Bronchial epithelial cell (primary cell): ENCODE data around the gene FRMD4A. TPM values are rescaled to one million over a fixed set of nuclear protein-coding genes. Genes with fewer than 3 reads are reported as not detected.
A peak's percentile ranks its signal among the peaks of the same experiment; 100 is the strongest.
"Not testable (repeated sequence)": the region's sequence is repeated elsewhere in the genome, so short reads cannot be mapped to it uniquely, and the experiment has no call there.

Experiments
- DNase-seq: peaks from one replicate; pipeline ENCODE4 v3.0.0-alpha.2; 2010; ENCODE audit warnings: low read depth
- FAIRE-seq: peaks from 2 replicates; lab custom pipeline; 2011; peaks lifted over from hg19 to GRCh38; lab: Jason Lieb, UNC
- H3K27me3 ChIP-seq: 2 replicates; pipeline ENCODE4 v1.5.1; 2011; ENCODE audit warnings: low read length; ENCODE audit not compliant: control insufficient read depth, insufficient read depth
- H3K36me3 ChIP-seq: 2 replicates; pipeline ENCODE4 v1.5.1; 2011; ENCODE audit warnings: low read length; ENCODE audit not compliant: control insufficient read depth, insufficient read depth
- H3K4me3 ChIP-seq: 2 replicates; pipeline ENCODE4 v1.5.1; 2011; ENCODE audit warnings: mild to moderate bottlenecking, low read depth, low read length, control low read depth
- total RNA-seq: library from RNA; depleted of rRNA; stranded (reverse); fragments of >200 nt; gene quantifications from 2 replicates; pipeline ENCODE4 v1.2.1, GENCODE V29; 2014
- TF ChIP-seq, protein P1 (sequence below): IDR thresholded peaks from 2 replicates; pipeline ENCODE4 v1.5.1; 2011; ENCODE audit warnings: mild to moderate bottlenecking, moderate library complexity, low read length, control low read depth, inconsistent platforms; ENCODE audit not compliant: insufficient read depth, severe bottlenecking

The FRMD4A gene
- total RNA-seq, 1 donor from 2014 or later = 3.2 TPM

DNA sequence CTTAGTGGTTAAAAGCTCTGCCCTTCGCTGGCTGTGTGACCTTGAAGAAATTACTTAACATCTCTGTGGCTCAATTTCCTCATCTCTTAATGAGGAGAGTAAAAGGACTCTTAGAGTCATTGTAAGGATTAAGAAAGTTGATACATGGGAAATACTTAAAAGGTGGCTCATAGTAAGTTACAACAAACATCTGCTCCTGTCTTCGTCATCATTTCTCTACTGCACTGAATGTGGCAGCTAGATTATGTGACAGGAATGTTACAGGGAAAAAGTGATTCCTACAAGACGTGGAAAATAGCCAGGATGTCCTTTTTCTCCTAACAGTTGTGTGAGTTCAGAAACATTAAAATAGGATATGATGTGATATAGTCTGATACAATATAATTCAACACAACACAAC is 184.7 kb downstream of the FRMD4A start:
- TF ChIP-seq, protein P1, sequence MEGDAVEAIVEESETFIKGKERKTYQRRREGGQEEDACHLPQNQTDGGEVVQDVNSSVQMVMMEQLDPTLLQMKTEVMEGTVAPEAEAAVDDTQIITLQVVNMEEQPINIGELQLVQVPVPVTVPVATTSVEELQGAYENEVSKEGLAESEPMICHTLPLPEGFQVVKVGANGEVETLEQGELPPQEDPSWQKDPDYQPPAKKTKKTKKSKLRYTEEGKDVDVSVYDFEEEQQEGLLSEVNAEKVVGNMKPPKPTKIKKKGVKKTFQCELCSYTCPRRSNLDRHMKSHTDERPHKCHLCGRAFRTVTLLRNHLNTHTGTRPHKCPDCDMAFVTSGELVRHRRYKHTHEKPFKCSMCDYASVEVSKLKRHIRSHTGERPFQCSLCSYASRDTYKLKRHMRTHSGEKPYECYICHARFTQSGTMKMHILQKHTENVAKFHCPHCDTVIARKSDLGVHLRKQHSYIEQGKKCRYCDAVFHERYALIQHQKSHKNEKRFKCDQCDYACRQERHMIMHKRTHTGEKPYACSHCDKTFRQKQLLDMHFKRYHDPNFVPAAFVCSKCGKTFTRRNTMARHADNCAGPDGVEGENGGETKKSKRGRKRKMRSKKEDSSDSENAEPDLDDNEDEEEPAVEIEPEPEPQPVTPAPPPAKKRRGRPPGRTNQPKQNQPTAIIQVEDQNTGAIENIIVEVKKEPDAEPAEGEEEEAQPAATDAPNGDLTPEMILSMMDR = no peak
- FAIRE-seq (no peak), DNase-seq (peak; percentile 9)
- no peaks in the 10 kb centered on the region for H3K27me3 ChIP-seq
- no peak overlapping the region for H3K4me3 ChIP-seq
- H3K36me3 ChIP-seq = no peaks in the 10 kb centered on the region

DNA sequence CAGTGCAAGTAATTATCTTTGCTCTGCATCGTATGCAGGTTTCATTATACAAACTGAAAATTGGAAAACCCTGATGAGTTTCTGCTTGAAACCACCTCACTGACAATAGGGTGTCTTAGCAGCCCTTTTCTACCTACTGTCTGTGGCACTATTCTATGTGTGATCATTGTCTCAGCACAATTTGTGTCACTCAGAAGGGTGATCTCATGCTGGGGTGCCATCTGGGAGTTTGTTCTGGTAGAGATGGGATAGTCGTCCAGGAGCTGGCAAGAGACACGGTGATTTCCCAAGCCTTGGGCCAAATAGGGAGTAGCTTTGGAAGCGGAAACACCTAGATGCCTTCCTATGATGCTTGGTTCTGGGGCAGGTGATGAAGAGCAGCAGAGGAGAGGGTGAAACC is 186.3 kb downstream of the FRMD4A start:
- no peak for FAIRE-seq

DNA sequence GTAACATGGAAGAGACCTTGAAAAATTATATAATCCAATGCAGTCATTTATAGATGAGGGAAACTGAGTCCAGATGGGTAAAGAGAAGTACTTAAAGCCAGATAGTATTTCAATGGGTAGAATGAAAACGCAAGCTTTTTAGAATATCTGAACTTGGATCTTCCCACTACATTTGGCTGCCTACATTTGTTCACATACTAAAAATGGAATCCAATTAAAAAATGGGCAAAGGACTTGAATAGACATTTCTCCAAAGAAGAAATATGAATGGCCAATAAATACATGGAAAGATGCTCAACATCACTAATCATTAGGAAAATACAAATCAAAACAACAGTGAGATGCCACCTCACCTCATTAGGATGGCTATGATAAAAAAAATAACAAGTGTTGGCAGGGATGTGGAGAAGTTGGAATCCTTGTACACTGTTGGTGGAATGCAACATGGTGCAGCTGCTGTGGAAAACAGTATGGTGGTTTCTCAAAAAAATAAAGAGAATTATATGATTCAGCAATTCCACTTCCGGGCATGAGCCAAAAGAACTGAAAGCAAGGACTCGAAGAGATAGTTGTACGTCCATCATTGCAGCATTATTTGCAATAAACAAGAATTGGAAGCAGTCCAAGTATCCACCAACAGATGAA is 188.0 kb downstream of the FRMD4A start:
- no peak overlapping the region for H3K4me3 ChIP-seq
- TF ChIP-seq, protein P1 = no peak
- no peak for FAIRE-seq
- DNase-seq = no peak
- no peaks in the 10 kb centered on the region for H3K27me3 ChIP-seq
- H3K36me3 ChIP-seq = no peaks in the 10 kb centered on the region

More for the DNA sequence above, 186.3 kb downstream of the FRMD4A start:
- no peaks in the 10 kb centered on the region for H3K27me3 ChIP-seq
- no peak for DNase-seq
- H3K36me3 ChIP-seq = no peaks in the 10 kb centered on the region
- H3K4me3 ChIP-seq = no peak overlapping the region
- TF ChIP-seq, protein P1 = no peak

DNA sequence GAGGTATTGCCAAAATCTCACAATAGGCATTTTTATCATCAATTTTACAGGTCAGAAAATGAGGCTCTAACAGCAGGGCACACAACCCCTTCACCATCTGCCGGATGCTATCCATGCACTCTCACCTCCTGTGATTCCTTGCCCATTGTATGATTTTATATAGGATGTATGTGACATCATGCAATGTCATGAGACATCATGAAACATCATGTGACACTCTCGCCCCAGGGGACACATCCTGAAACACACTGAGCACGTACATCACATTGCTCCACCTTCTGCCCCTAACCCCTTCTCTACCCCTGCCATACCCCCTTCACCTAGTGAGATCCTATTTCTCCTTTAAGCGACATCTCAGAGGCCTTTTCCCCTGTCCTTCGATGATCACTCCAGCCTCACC is 189.4 kb downstream of the FRMD4A start:
- FAIRE-seq (peak; percentile 77), DNase-seq (no peak)
- Histone ChIP-seq H3K4me3 (no peak overlapping the region), H3K27me3 (no peaks in the 10 kb centered on the region), H3K36me3 (no peaks in the 10 kb centered on the region)
- TF ChIP-seq, protein P1 = no peak

DNA sequence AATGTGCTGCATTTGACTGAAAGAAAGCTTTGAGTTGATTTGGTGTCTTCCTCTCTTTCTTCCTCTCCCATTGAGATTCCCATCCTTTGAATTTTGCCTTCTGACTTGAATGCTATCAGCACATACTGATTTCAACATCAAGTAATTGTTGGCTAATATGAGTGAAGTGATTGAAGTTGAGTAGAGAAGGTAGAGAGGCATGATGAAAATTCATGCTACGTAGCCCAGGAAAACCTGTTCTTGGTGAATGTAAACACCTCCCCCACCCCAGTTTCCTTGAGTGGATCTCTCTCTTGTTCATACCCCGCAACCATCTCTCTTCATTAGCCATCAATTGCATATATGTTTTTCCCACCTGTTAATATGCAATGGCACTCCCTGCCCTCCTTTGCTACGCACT is 193.3 kb downstream of the FRMD4A start:
- Histone ChIP-seq H3K27me3 (peaks cover 2% of the 10 kb centered on the region), H3K4me3 (no peak overlapping the region), H3K36me3 (no peaks in the 10 kb centered on the region)
- TF ChIP-seq, protein P1 = no peak
- FAIRE-seq (no peak), DNase-seq (no peak)

DNA sequence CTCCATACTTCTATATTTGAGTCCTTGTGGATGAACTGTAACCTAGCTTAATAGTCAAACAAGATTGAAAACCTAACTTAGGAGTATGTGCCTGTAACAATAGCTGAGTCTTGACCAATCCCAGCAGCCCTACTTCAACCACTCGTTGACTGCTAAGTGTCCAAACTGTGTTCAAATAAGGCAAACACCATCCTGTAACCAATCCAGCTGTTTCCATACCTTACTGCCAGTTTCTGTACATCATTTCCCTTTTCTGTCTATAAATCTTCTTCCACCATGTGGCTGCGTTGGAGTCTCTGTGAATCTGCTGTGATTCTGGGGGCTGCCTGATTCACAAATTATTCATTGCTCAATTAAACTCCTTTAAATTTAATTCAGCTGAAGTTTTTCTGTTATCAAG is 195.5 kb downstream of the FRMD4A start:
- not testable (repeated sequence) for H3K36me3 ChIP-seq, H3K27me3 ChIP-seq, H3K4me3 ChIP-seq, FAIRE-seq, DNase-seq
